Chondrocyte (in vitro differentiated cells): Measurements from ENCODE around the gene FGF16. TPM values are rescaled to one million over a fixed set of nuclear protein-coding genes. Genes with fewer than 3 reads are reported as not detected.

Experiments
- DNase-seq: peaks from one replicate; pipeline ENCODE4 v3.0.0; 2021; ENCODE audit warnings: mixed read lengths, low spot score
- H3K27ac Mint-ChIP-seq: one replicate; pipeline ENCODE4 v1.8.0; 2021; ENCODE audit warnings: mild to moderate bottlenecking, moderate library complexity, mixed read lengths; ENCODE audit not compliant: unreplicated experiment
- H3K27me3 Mint-ChIP-seq: 2 replicates; pipeline ENCODE4 v1.8.0; 2021; ENCODE audit warnings: low read depth, mixed read lengths
- H3K36me3 Mint-ChIP-seq: 2 replicates; pipeline ENCODE4 v1.8.0; 2021; ENCODE audit warnings: low read depth, mixed read lengths
- H3K4me1 Mint-ChIP-seq: 2 replicates; pipeline ENCODE4 v1.8.0; 2021; ENCODE audit warnings: low read depth, mild to moderate bottlenecking, mixed read lengths
- H3K4me3 Mint-ChIP-seq: one replicate; pipeline ENCODE4 v1.8.0; 2021; ENCODE audit warnings: mild to moderate bottlenecking, moderate library complexity, mixed read lengths; ENCODE audit not compliant: unreplicated experiment
- H3K9me3 Mint-ChIP-seq: 2 replicates; pipeline ENCODE4 v1.8.0; 2021; ENCODE audit warnings: low read depth, mixed read lengths
- total RNA-seq: library from RNA; stranded (reverse); gene quantifications from 3 replicates; pipeline ENCODE4 v1.2.1, GENCODE V29; 2021
- TF ChIP-seq, protein P1 (sequence below): fragments of 200-600 bp; sonication (generic); IDR thresholded peaks from 2 replicates; pipeline ENCODE4 v1.5.0; 2021; ENCODE audit warnings: antibody characterized with exemption, mild to moderate bottlenecking, moderate library complexity

FGF16 gene
- total RNA-seq, 1 donor from 2014 or later: not detected

DNA sequence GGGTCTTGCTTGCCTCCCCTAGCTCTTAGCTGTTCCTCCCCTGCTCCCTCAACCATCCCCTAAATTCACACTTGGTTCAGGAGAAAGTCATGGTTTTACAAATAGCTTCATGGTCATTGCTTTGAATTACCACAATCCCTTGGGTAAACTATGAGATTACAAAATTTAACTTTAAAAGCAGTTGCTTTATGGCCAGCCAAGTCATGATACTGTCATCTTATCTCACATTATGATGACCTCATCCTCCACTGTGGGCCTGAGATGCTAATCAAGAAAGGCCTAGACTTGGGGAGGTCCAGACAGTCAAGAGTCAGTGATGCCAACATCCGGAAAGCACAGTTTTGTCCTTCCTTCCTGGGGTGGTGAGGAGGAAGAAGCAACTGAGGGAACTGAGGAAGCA, 10.5 kb upstream of the FGF16 start:
- TF ChIP-seq, protein P1, sequence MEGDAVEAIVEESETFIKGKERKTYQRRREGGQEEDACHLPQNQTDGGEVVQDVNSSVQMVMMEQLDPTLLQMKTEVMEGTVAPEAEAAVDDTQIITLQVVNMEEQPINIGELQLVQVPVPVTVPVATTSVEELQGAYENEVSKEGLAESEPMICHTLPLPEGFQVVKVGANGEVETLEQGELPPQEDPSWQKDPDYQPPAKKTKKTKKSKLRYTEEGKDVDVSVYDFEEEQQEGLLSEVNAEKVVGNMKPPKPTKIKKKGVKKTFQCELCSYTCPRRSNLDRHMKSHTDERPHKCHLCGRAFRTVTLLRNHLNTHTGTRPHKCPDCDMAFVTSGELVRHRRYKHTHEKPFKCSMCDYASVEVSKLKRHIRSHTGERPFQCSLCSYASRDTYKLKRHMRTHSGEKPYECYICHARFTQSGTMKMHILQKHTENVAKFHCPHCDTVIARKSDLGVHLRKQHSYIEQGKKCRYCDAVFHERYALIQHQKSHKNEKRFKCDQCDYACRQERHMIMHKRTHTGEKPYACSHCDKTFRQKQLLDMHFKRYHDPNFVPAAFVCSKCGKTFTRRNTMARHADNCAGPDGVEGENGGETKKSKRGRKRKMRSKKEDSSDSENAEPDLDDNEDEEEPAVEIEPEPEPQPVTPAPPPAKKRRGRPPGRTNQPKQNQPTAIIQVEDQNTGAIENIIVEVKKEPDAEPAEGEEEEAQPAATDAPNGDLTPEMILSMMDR: no peak
- no peak for DNase-seq
- Mint-ChIP-seq H3K27ac (no peak overlapping the region), H3K9me3 (peaks cover 15% of the 10 kb centered on the region), H3K27me3 (no peaks in the 10 kb centered on the region), H3K4me3 (no peak overlapping the region), H3K4me1 (peaks cover 6% of the 10 kb centered on the region), H3K36me3 (no peaks in the 10 kb centered on the region)

DNA sequence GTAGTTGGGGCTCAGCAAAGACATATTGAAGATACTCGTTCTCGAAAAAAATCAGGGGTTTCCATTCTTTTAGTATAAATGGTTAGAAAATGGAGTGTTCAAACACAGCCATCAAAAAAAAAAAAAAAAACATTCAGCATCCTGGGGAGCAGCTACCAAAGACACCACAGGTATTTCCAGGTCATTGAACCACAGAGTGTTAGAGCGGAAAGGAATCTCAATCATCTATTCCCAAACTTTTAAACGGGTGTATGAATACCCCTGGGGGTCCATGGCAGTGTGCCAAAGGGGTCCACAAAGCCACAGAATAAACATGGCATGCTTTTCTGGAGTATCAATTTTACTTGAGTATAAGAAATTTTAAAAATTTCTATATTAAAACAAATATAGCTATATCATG, 6.9 kb upstream of the FGF16 start:
- Mint-ChIP-seq H3K36me3 (no peaks in the 10 kb centered on the region), H3K4me3 (no peak overlapping the region), H3K27me3 (peaks cover 2% of the 10 kb centered on the region), H3K9me3 (peaks cover 15% of the 10 kb centered on the region), H3K27ac (peak overlapping the region; percentile 13), H3K4me1 (peaks cover 6% of the 10 kb centered on the region)
- no peak for DNase-seq
- TF ChIP-seq, protein P1: no peak

GRCh38 chrX:77441033-77441432, 6.2 kb upstream of the FGF16 start:
- TF ChIP-seq, protein P1: no peak
- Mint-ChIP-seq H3K4me1 (peaks cover 9% of the 10 kb centered on the region), H3K9me3 (peaks cover 15% of the 10 kb centered on the region), H3K27ac (no peak overlapping the region), H3K4me3 (no peak overlapping the region), H3K27me3 (peaks cover 6% of the 10 kb centered on the region), H3K36me3 (no peaks in the 10 kb centered on the region)
- DNase-seq: no peak

- peaks cover 12% of the 10 kb centered on the region for H3K4me1 Mint-ChIP-seq
- H3K9me3 Mint-ChIP-seq: peaks cover 13% of the 10 kb centered on the region
- no peaks in the 10 kb centered on the region for H3K36me3 Mint-ChIP-seq
- TF ChIP-seq, protein P1: no peak
- H3K27ac Mint-ChIP-seq: no peak overlapping the region
- no peak for DNase-seq
- no peak overlapping the region for H3K4me3 Mint-ChIP-seq
- H3K27me3 Mint-ChIP-seq: peaks cover 6% of the 10 kb centered on the region
Measured at GRCh38 chrX:77441479-77441878, 5.7 kb upstream of the FGF16 start.

DNA sequence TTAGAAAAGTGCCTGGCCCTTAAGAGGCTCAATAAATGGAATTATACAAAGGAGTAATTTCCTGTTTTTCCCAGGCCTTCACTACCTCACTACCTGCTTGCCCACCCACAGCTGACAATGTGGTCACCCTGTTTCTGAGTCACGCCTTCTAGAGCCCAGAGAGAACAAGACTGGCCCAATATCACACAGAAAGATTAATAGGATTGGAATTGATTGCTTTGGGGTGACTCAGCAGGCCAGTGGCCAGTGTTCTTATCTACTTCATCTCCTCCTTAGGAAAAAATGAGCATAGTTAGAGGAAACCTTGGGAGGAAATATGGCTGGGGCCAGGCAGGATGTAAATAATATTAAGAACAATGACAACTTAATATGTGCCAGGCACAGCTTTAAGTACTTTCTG, 4.5 kb upstream of the FGF16 start:
- TF ChIP-seq, protein P1: no peak
- H3K27ac Mint-ChIP-seq: no peak overlapping the region
- DNase-seq: no peak
- no peak overlapping the region for H3K4me3 Mint-ChIP-seq
- peaks cover 3% of the 10 kb centered on the region for H3K9me3 Mint-ChIP-seq
- peaks cover 20% of the 10 kb centered on the region for H3K4me1 Mint-ChIP-seq
- peaks cover 6% of the 10 kb centered on the region for H3K27me3 Mint-ChIP-seq
- no peaks in the 10 kb centered on the region for H3K36me3 Mint-ChIP-seq
